NCI-H1092 (cell line): ENCODE results near the gene RACGAP1.
A peak's percentile ranks its signal among the peaks of the same experiment; 100 is the strongest.

ENCODE experiments used
- DNase-seq: peaks from one replicate; lab custom pipeline; 2025; lab: John Stamatoyannopoulos, UW

RACGAP1 gene

GRCh38 chr12:49967777-49968250 lies 57.5 kb downstream of the RACGAP1 start:
- DNase-seq: no peak

GRCh38 chr12:49967042-49967776 lies 58.1 kb downstream of the RACGAP1 start:
- DNase-seq: peak; percentile 75

DNA sequence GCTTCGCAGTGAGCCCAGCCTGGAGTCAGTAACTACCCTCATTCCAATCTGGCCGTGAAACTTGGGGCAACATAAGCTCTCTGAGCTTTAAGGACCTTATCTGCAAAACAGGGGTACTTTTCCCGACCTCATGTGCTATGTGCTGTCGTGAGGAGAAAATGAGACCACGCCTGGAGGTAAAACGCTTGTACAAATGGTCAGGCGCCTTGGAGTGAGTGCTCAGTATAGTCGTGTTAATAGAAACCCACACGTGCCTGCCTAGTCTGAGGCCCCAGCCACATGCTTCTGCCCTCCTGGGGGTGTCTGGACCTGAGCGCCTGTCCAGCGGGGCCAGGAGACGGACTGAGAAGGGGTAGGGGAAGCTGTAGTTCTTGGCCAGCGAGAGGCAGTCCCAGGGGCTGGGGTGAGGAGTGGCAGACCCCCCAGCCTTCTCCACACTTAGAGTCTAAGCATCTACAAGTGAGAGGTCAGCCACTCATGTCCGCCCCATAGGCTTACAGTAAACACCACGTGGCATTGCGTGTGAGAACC lies 58.7 kb downstream of the RACGAP1 start:
- DNase-seq: no peak

DNA sequence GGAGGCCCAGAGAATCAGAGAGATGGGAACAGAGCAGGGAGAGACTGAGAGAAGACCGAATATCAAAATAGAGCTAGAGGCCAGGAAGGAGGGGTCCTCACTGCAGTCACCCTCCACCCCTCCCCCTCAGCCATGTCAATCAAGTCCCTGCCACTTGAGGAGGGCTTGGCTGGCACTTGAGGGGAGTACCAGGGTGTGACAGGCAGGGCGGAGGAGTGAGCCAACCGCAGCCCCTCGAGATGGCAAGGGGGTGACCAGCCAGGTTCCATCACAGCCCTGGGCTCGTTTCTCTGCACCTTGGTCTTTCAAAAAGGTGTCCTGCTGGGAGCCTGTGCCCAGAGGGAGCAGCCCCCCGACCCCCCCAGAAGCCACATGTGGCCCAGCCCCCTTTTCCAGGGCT lies 59.5 kb downstream of the RACGAP1 start:
- DNase-seq: no peak

- DNase-seq: no peak
Observed at GRCh38 chr12:49964849-49965624, 60.3 kb downstream of the RACGAP1 start.

- no peak for DNase-seq
Observed at GRCh38 chr12:49963976-49964815, 61.1 kb downstream of the RACGAP1 start.

DNA sequence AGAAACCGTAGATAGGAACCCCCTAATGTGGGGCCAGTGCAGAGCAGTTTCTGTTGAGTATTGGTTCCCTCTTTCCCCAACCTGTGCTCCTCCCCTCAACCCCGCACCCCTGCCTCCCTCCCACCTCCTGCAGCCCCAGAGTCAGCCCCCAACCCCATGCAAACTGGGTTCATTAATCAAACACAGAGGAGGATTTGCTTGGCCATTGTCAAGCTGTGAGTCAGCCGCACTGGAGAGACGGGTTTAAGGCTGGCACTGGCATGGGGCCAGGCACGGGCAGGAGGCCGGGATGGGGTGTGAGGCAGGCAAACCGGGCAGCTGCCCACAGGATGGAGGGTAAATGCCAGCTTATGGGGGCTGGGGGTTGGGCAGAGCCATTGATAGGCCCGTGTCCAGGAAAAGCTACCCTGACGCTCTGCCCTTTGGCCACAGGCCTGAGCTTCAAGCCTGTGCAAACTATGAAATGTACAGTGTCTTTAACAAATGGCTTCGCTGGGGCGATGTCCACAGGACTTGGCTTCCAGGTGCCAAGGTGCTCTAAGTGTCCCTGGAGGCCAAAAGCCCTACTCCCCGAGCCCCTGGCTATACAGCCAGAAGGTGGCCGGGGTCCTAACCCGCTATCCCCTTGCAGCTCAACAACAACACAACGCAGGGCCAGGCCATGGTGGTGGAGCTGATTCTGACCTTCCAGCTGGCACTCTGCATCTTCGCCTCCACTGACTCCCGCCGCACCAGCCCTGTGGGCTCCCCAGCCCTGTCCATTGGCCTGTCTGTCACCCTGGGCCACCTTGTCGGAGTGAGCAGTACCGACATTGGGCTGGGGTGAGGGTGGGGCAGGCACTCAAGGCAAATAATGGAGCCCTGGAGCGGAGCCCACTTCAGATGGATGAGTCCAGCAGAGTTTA lies 62.2 kb downstream of the RACGAP1 start:
- DNase-seq: peak; percentile 49

DNA sequence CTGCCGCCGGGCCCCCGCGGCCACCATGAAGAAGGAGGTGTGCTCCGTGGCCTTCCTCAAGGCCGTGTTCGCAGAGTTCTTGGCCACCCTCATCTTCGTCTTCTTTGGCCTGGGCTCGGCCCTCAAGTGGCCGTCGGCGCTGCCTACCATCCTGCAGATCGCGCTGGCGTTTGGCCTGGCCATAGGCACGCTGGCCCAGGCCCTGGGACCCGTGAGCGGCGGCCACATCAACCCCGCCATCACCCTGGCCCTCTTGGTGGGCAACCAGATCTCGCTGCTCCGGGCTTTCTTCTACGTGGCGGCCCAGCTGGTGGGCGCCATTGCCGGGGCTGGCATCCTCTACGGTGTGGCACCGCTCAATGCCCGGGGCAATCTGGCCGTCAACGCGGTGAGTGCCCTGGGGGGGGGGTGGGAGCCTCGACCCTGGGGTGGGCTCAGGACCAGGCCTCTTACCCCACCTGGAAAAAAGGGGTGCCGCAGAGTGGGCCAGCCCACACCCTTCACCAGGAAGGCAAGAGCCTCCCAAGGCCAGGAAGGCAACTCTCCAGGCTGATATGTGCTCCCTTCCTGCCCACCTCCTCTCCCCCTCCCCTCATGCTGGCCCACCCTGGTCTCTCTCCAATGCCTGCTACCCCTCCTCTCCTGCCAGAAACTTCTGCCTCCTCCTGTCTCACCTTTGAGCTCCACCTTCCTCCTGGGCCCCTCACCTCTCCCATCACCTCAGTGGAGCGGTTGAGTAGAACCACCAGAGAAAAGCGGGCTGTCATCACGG lies 63.1 kb downstream of the RACGAP1 start:
- no peak for DNase-seq

- no peak for DNase-seq
Observed at GRCh38 chr12:49961111-49961922, 64.0 kb downstream of the RACGAP1 start, which contains the start of gene AQP5. Gene AQP5, plus strand, starts transcription at chr12:49961872. Its CDS starts 146 bp downstream, at chr12:49962018.

DNA sequence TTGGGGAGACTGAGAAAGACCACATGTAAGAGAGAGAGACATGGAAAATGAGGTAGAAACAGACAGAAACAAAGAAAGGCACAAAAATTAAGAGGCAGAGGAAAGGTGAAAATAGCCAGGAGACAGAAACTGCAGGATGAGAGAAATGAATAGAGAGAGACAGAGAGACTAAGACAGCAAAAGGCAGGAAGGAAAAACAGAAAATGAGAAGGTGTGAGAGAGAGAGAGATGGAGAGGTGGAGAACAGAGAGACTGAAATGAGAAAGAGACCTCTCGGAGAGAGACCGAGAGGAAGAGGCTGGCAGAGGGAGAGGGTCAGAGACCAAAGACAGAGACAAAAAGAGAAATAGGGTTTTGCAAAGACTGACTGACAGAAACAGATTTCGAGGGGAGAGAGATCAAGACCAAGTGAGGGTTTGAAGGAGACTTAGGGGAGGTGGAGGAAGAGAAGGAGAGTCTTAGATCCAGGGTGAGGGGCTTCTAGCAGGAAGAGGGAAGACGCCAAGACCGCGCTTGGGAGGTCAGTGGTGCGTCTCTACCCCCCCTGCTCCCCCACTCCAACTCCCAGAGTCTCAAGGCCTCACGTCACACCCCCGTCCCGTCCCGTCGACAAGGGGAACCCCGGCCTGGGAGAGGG lies 64.7 kb downstream of the RACGAP1 start:
- no peak for DNase-seq

- no peak for DNase-seq
Observed at GRCh38 chr12:49959685-49960473, 65.4 kb downstream of the RACGAP1 start.

- no peak for DNase-seq
Observed at GRCh38 chr12:49957570-49957967, 67.7 kb downstream of the RACGAP1 start.

DNA sequence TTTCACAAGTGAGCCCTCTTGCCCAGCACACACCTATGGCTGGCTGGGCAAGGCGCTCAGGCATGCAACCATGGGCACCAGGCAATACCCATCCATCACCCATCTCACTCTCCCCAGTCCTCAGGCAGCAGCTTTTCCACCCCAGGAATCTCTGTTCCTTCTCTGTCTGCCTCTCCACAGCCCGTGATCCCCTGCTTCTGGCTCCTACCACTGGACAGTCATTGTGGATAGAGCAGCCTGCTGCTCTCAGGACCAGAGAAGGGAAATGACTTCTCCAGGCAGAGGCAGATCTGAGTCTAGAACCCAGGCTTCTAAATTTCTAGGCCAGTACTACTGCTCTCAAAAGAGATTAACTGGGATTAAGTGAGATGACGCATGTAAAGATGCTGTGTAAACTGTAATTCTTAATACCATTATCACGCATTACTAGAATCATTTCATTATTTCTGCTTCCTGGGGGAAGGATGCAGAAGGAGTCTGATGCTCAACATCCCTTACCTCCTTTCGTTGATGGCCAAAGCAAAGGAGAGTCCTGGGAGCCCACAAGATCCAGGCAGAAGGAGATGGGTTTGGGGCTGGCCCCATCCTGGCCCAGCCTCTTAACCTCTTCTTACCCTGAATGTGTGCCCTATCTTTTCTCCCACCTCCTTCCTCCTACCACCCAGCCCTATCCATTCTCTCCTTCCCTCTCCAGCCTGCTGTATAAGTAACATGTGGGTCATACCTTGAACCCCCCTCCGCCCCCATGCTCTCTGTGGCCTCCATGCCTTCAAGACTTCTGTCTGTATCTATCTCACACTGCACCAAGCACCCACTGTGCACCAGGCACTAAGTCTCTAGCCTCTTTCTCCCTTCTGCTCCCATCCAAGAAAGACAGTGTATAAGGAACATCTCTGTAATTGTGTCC lies 68.4 kb downstream of the RACGAP1 start:
- no peak for DNase-seq

GRCh38 chr12:49955899-49956662 lies 69.2 kb downstream of the RACGAP1 start:
- no peak for DNase-seq

DNA sequence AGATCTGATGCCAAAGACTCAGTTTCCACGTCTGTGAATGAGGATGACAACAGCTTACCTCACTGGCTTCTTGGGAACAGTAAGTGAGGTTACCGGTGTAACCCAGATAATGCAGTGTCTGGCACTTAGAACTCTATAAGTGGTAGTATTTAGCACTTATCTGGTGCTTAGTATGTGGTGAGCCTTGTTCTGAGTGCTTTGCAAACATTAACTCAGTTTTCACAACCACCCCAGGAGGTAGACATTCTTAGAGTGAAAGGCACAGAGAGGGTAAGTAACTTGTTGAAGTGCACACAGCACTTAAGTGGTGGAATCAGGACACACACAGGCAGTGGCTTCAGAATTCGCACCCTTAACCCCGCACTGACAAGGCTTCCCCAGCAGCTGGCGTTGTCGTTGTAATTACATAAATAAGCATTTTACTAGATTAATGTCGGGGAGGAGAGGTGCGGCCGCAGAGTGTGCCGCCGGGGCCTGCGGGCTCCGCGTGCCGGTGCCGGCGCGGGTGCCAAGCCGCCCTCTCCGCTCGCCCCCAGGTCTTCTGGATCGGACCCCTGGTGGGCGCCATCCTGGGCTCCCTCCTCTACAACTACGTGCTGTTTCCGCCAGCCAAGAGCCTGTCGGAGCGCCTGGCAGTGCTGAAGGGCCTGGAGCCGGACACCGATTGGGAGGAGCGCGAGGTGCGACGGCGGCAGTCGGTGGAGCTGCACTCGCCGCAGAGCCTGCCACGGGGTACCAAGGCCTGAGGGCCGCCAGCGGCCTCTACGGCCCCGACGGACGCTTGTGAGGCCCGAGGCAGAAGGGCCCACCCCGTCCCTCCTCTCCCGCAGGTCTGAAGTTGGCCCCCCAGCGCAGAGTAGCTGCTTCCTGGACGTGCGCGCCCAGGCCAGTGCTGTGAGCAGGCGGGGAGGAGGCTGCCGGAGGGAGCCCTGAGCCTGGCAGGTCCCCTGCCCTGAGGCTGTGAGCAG lies 70.1 kb downstream of the RACGAP1 start:
- no peak for DNase-seq
